Smooth muscle cell (in vitro differentiated cells): ENCODE measurements around the gene SUSD1. TPM values are rescaled to one million over a fixed set of nuclear protein-coding genes. Genes with fewer than 3 reads are reported as not detected.

Experiments used
- DNase-seq: peaks from one replicate; lab custom pipeline; 2025; ENCODE audit not compliant: unreplicated experiment; lab: John Stamatoyannopoulos, UW
- H2AFZ ChIP-seq: fragments of 200-600 bp; sonication (generic); 2 replicates; pipeline ENCODE4 v1.6.0; 2016; ENCODE audit warnings: antibody characterized with exemption, low read depth, mild to moderate bottlenecking
- H3F3A ChIP-seq: fragments of 200-600 bp; sonication (generic); 2 replicates; pipeline ENCODE4 v1.6.0; 2017; ENCODE audit warnings: antibody characterized with exemption, low read depth
- H3K27ac ChIP-seq: fragments of 200-600 bp; sonication (generic); 2 replicates; pipeline ENCODE4 v1.5.1; 2016; ENCODE audit warnings: low read depth, mild to moderate bottlenecking
- H3K27me3 ChIP-seq: fragments of 200-600 bp; sonication (generic); 2 replicates; pipeline ENCODE4 v1.6.1; 2016; ENCODE audit warnings: low read depth, mild to moderate bottlenecking
- H3K36me3 ChIP-seq: fragments of 200-600 bp; sonication (generic); 2 replicates; pipeline ENCODE4 v1.5.1; 2016; ENCODE audit warnings: low read depth
- H3K4me1 ChIP-seq: fragments of 200-600 bp; sonication (generic); 2 replicates; pipeline ENCODE4 v1.5.1; 2016; ENCODE audit warnings: low read depth
- H3K4me2 ChIP-seq: fragments of 200-600 bp; sonication (generic); 2 replicates; pipeline ENCODE4 v1.6.0; 2016; ENCODE audit warnings: mild to moderate bottlenecking
- H3K4me3 ChIP-seq: fragments of 200-600 bp; sonication (generic); 2 replicates; pipeline ENCODE4 v1.5.1; 2016; ENCODE audit warnings: mild to moderate bottlenecking
- H3K79me2 ChIP-seq: fragments of 200-600 bp; sonication (generic); 2 replicates; pipeline ENCODE4 v1.6.0; 2016; ENCODE audit warnings: low read depth, mild to moderate bottlenecking
- H3K9ac ChIP-seq: fragments of 200-600 bp; sonication (generic); 2 replicates; pipeline ENCODE4 v1.6.0; 2016; ENCODE audit warnings: low read depth
- H3K9me3 ChIP-seq: fragments of 200-600 bp; sonication (generic); replicated peaks from 2 replicates; pipeline ENCODE4 v1.5.1; 2016; ENCODE audit warnings: low read depth
- H4K20me1 ChIP-seq: fragments of 200-600 bp; sonication (generic); 2 replicates; pipeline ENCODE4 v1.6.0; 2016; ENCODE audit warnings: low read depth
- WGBS: methylation state at CpG from one replicate; pipeline ENCODE4 v1.1.7; 2016; ENCODE audit warnings: low lambda C conversion rate; 5-methylcytosine and 5-hydroxymethylcytosine counted together
- polyA plus RNA-seq: library from polyadenylated mRNA; unstranded; fragments of >200 nt; fragmentation: Nextera tagmentation; extraction: Ambion mirVana; gene quantifications from 2 replicates; pipeline ENCODE4 v1.2.1, GENCODE V29; 2016
- total RNA-seq: library from RNA; depleted of rRNA; stranded (reverse); fragments of >200 nt; gene quantifications from 2 replicates; pipeline ENCODE4 v1.2.3, GENCODE V29; 2014
- TF ChIP-seq, protein P1 (sequence below): fragments of 200-600 bp; sonication (generic); IDR thresholded peaks from 2 replicates; pipeline ENCODE4 v1.5.1; 2017; ENCODE audit warnings: borderline replicate concordance, mild to moderate bottlenecking, antibody characterized with exemption; ENCODE audit not compliant: insufficient read depth, poor library complexity, severe bottlenecking

The SUSD1 gene
- total and polyA plus RNA-seq, 2 experiments from 2014 or later, result 6.7 to 11.8 TPM

DNA sequence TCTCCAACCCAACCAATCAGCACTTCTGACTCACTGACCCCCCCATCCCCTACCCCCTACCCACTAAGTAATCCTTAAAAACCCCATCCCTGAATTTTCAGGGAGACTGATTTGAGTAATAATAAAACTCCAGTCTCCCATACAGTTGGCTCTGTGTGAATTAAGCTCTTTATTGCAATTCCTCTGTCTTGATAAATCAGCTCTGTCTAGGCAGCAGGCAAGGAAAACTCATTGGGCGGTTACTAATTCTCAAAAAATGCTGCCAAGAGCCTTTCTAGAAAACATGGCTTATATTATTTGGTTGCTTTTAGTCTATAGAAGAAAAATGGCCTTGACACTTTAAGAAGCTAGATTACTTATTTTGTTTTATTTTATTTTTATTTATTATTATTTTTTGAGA is 131.7 kb downstream of the SUSD1 start:
- Histone ChIP-seq H2AFZ (no peak overlapping the region), H3K36me3 (no peaks in the 10 kb centered on the region), H3K4me3 (no peak overlapping the region), H3F3A (peaks cover 9% of the 10 kb centered on the region), H4K20me1 (no peaks in the 10 kb centered on the region), H3K4me1 (peaks cover 8% of the 10 kb centered on the region), H3K4me2 (peak overlapping the region; percentile 11), H3K9me3 (no peaks in the 10 kb centered on the region), H3K27ac (peak overlapping the region; percentile 87), H3K9ac (no peak overlapping the region), H3K79me2 (no peaks in the 10 kb centered on the region), H3K27me3 (no peaks in the 10 kb centered on the region)
- no peak for DNase-seq
- TF ChIP-seq, protein P1, sequence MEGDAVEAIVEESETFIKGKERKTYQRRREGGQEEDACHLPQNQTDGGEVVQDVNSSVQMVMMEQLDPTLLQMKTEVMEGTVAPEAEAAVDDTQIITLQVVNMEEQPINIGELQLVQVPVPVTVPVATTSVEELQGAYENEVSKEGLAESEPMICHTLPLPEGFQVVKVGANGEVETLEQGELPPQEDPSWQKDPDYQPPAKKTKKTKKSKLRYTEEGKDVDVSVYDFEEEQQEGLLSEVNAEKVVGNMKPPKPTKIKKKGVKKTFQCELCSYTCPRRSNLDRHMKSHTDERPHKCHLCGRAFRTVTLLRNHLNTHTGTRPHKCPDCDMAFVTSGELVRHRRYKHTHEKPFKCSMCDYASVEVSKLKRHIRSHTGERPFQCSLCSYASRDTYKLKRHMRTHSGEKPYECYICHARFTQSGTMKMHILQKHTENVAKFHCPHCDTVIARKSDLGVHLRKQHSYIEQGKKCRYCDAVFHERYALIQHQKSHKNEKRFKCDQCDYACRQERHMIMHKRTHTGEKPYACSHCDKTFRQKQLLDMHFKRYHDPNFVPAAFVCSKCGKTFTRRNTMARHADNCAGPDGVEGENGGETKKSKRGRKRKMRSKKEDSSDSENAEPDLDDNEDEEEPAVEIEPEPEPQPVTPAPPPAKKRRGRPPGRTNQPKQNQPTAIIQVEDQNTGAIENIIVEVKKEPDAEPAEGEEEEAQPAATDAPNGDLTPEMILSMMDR, result no peak
- WGBS, result 45% methylated on average over 1 of the region's 1 CpG

DNA sequence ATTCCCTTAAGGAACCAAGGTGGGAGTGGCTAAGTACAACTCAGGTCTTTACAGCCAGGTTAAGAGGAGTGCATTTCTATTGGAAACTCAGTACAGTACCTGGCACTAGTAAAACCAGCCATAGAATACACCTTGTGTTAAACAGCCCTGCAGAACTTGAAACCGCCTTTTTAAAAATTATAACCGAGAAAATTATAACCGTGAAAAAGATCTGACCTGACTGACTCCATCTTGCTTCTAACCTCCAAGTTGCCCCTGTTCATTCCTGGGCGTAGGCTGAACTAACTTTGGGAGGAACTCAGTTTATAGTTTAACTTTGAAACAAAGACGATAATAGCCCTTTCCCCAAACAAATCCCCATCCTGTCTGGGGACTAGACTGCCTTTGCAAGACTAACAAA is 132.3 kb downstream of the SUSD1 start:
- H3K4me3 ChIP-seq, result no peak overlapping the region
- H3K4me2 ChIP-seq, result peak overlapping the region; percentile 35
- H3K9ac ChIP-seq, result peak overlapping the region; percentile 43
- peaks cover 9% of the 10 kb centered on the region for H3F3A ChIP-seq
- no peaks in the 10 kb centered on the region for H3K9me3 ChIP-seq
- peaks cover 12% of the 10 kb centered on the region for H3K4me1 ChIP-seq
- TF ChIP-seq, protein P1, result no peak
- peak overlapping the region; percentile 87 for H3K27ac ChIP-seq
- no peak for DNase-seq
- H2AFZ ChIP-seq, result no peak overlapping the region
- no peaks in the 10 kb centered on the region for H3K27me3 ChIP-seq
- WGBS, result 86% methylated on average over 5 of the region's 5 CpGs
- no peaks in the 10 kb centered on the region for H4K20me1 ChIP-seq
- H3K36me3 ChIP-seq, result no peaks in the 10 kb centered on the region
- H3K79me2 ChIP-seq, result no peaks in the 10 kb centered on the region

DNA sequence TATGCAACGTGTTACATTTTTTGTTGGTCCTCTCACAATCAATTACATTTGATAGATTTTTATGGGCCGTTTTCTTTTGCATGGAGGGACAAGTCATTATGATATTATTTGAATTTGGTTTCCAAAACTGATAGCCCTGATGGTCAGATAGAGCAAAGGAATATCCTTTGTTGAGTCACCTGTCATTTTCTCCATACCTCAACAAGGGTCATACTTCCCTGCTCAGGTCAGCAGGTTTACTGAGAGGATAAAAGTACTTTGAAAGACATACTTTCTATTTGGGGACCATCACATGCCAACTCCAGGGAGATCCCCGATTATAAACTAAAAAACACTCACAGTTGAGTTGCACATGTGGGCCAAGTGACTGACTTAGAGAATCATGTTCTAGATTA is 132.9 kb downstream of the SUSD1 start:
- DNase-seq, result no peak

More for the DNA sequence above, 132.9 kb downstream of the SUSD1 start:
- no peak overlapping the region for H2AFZ ChIP-seq
- TF ChIP-seq, protein P1, result no peak
- WGBS, result 65% methylated on average over 3 of the region's 3 CpGs
- H4K20me1 ChIP-seq, result no peaks in the 10 kb centered on the region
- H3F3A ChIP-seq, result peaks cover 9% of the 10 kb centered on the region
- peaks cover 17% of the 10 kb centered on the region for H3K4me1 ChIP-seq
- no peaks in the 10 kb centered on the region for H3K79me2 ChIP-seq
- H3K9ac ChIP-seq, result peak overlapping the region; percentile 43
- no peaks in the 10 kb centered on the region for H3K27me3 ChIP-seq
- H3K4me3 ChIP-seq, result no peak overlapping the region
- peak overlapping the region; percentile 35 for H3K4me2 ChIP-seq
- no peaks in the 10 kb centered on the region for H3K9me3 ChIP-seq
- H3K27ac ChIP-seq, result peak overlapping the region; percentile 87
- no peaks in the 10 kb centered on the region for H3K36me3 ChIP-seq
